Mucosa of gallbladder (tissue), 1 donor: ENCODE results near the gene SHBG. TPM values are rescaled to one million over a fixed set of nuclear protein-coding genes. Genes with fewer than 3 reads are reported as not detected.

Source experiments
- DNase-seq: peaks from one replicate; pipeline ENCODE4 v3.0.0-alpha.2; 2020; ENCODE audit warnings: low spot score
- total RNA-seq: library from RNA; stranded (reverse); gene quantifications from one replicate; pipeline ENCODE4 v1.2.1, GENCODE V29; 2021
- donor health status: DM: no; HTN: no; CAD: no.

Gene SHBG
- total RNA-seq, 1 donor from 2014 or later = 0.89 TPM

DNA sequence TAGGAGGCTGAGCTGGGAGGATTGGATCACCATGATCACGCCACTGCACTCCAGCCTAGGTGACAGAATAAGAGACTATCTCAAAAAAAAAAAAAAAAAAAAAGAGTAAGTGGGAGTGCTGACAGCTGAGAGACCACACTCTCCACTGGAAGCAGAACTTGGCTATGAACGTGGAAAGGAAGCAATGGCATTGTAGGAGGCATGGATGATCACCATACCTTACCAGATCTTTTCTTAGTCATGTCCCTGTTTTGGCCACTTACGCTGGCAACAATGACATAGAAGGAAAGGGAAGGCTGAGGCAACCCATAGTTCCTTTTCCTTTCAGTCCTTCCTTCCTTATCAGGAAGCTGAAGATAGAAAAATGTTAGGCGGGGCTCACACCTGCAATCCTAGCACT, 17.1 kb downstream of the SHBG start:
- DNase-seq = no peak

DNA sequence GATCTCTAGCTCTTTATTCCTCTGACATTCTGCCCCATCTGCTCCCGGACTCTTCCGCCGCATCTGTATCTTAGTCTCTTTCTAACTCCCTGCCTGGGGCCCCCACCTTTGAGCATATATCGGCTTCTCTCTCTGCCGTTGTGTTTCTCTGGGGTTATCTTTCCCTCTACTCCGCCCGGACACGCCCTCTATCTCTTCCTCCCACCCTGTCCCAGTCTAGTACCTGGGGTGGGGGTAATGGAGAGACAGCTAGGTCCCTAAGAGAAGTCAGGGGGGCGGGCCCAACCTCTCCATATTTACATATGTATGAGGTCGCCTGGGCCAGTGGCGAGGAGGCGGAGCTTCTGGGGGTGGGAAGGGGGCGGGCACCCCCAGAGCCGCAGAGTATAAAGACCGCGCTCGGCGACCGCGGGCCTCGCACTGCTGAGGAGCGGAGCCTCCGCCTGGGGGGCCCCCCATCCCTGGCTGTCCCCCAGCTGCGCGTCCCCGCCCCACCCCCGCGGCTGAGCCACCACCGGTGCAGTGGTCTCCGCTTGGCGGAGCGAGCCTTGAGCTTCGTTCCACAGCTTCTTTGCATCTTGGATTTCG, 20.7 kb downstream of the SHBG start, which contains the start of gene ATP1B2:
Gene ATP1B2, plus strand, starts transcription at position 418 of the 588 bp plus-strand sequence. CDS start 593 bp downstream, outside the sequence.
- peak; percentile 58 for DNase-seq

DNA sequence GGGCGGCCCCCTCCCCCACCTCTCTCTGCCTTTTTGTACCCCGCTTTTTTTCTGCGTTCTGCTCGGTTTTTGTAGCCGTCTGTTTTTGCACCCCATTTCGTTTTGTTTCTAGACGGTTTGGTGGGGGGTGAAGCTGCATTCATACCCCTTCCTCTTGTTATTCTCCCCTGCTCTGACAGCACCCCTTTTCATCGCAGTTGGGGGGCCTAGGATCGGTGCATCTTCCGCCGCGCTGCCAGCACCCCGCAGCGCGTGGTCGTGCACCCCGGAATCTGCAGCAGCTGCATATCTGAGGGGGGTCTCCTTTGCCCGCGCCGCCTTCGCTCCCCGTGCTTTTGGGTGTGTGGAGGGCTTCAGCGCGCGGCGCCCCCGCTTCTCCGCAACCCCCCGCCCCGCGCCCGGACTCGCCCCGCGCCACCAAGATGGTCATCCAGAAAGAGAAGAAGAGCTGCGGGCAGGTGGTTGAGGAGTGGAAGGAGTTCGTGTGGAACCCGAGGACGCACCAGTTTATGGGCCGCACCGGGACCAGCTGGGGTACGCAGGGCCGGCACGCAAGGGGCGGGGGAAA, 21.2 kb downstream of the SHBG start:
- DNase-seq = no peak

DNA sequence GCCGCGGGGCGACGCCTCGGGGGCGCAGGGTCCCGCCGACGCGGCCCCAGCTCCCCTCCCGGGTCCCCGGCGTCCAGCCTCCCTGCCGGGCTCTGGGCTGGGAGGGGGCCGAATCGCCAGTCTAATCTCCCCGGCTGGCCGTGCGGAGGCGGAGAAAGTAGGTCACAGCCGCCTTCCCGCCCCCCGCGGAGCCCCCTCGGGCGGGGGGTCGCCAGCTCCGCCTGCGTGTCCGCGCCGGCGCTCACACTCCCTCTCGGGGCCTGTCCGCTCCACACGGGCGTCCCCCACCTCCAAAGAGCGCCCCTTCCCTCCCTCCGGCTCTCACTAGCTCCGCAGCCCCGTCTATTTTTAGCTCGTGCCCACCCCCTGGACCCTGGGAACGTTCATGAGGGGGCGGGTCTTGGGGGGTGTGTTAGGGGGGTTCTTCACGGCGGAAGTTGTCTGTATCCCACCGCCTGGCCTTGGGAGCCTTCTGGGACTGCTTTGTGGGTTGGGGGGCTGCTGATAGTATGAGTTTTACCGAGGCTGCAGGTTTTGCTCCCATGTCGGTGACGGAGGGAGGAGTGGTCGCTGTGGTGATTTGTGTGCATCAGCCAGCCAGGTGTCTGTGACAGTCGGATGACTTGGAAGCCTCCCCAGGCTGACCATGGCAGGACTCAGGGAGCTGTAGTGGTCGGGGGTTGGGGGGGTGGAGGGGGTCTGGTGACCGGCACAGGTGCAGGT, 21.9 kb downstream of the SHBG start:
- no peak for DNase-seq

DNA sequence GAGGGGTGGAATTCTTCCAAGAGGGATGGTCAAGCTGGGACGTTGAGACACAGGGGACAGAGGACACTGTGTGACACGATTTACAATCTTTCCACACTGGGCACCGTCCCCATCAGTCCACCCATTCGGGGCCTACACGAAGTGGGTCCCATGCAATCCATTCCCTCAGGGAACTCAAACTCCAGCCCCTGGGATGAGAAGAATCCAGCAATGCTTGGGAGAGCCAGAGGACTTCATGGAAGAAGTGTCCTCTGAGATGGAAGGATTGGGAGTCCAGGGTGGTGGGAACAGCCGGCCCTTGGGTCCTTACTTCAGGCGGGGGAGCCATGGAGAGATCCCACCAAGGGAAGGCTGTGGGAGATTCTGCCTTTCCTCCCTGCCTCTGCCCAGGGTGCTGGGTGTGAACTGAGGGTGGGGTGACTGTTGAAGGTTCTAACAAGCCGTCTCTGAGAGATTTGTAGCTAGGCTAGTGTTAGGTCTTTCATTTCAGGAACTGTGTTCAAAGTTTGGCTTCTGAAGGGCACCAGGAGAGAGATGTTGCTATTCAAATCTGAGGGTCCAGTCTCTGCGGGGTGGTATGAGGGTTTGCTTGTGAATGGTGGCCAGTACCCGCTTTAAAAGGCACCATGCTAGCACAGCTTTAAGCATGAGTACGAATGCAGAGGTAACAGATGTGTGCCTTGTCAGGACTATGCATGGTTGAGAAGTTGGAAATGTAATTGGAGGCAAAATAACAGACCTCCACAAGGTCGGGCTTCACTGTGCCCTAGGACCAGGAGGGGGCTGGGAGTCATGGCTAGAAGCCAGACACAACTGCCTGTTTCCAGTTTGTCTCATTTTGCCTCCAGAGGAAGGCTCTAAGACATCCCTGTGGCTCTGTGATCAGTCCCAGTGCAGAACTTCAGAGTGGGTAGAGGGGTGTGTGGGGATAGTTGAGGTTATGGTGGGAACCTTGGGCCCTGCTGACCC, 22.7 kb downstream of the SHBG start:
- DNase-seq = no peak

DNA sequence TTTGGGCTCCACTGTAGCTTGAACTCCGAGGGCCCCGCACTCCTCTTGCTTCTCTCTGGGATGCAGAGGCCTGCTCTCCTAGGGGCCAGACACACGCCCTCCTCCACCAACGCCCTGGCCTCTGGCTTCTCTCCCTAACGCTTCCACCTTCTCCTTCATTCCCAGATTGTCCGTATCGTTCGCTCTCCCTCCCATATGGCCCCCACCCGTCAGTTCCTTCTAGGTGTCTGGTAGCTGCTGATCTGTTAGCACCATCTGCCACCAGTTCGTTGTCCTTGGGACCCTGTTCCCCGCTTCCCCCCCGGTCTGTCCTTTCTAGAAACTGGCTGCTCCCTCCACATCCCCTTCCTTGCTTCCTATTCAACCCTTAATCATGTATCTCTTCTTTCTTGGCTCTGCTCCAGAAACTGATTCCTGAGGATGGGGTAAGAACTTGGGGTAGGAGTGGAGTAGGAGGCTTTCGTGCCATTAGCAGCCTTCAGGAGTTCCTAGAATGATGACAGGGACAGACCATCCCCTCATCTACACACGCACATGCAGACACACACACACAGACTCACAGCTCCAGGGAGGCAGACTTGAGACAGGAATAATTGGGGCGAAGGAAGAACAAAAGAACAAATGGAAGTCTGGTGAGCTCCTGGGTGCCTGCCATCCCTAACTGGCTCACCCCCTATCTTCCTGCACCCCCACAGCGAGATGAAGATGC, 25.1 kb downstream of the SHBG start:
- DNase-seq = no peak

DNA sequence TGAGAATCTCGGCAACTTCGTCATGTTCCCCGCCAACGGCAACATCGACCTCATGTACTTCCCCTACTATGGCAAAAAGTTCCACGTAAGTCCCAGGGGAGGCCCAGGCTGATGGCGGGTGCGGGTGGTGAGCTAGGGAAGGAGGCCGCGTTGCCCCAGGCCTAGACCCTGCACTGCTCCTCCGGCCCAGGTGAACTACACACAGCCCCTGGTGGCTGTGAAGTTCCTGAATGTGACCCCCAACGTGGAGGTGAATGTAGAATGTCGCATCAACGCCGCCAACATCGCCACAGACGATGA, 25.6 kb downstream of the SHBG start:
- DNase-seq = no peak

DNA sequence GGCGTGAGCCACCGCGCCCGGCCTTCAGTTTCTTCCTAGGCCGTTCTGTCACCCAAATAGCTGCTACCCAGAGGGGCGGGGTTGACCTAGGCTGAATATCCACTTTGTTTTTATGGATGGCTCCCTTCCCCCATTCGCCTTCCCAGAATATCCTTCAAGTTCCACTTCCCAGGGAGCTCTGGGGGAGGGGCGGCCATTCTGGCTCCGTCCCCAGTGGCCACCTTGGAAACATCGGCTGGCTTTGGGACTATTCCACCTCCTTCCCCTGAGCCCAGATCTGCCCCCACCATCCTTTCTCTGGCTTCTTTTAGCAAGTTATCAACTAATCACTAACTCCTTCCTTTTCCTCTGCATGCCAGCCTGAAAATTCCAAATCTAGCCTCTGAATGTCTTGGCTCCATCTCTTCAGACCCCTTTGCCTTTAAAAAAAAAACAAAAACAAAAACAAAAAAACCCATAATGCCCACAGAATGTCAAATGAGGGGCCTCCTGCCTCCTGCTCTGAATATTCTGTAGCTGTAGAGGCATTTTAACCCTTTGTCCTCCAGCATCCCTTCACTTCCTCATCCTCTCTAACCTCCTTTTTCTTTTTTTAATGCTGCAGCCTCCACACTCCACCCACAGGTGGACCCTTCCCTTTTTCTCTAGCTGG, 27.1 kb downstream of the SHBG start:
- peak; percentile 19 for DNase-seq

DNA sequence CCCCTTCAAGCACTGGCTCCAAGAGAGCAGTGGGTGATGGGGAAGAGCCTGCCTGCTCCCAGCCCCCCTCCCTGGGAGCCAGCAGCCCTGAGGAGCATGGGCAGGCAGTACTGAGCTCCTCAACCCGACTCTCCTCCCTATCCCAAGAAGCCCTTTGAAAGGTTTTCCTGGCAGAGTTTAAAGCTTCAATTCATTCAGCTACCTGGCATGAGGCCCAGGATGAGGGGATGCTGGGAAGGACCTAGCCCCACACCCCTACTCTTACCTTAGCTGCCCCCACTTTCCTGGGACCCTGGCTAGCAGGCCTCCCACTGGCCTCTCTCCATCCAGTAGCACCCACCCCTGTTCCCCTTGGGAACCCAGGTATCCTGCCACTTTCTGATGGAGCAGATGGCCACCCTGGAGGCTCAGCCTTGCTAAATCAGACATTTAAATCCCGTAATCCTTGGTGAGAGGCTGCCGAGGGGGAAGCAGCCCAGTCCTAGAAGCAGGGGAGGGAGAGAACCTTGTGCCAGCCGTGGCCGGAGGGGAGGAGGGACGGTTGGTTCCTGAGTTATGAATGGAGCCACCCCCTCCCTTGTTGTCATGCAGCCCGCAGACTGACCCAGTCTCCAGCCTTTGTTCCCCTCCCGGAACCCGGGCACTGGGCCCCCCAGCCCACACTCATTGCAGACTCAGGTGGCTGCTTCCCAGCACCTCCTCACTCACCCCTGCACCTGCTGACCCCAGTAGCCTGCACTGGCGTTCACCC, 37.9 kb downstream of the SHBG start:
- no peak for DNase-seq

DNA sequence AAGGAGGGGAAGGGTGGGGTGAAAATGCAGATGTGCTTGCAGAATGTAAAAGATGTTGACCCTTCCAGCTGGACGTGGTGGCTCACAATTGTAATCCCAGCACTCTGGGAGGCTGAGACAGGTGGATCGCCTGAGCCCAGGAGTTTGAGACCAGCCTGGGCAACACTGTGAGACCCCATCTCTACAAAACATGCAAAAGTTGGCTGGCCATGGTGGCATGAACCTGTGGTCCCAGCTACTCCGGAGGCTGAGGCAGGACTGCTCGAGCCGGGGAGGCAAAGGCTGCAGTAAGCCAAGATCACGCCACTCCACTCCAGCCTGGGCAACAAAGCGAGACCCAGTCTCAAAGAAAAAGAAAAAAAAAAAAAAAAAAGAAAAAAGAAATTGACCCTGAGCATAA, 38.5 kb downstream of the SHBG start:
- no peak for DNase-seq

DNA sequence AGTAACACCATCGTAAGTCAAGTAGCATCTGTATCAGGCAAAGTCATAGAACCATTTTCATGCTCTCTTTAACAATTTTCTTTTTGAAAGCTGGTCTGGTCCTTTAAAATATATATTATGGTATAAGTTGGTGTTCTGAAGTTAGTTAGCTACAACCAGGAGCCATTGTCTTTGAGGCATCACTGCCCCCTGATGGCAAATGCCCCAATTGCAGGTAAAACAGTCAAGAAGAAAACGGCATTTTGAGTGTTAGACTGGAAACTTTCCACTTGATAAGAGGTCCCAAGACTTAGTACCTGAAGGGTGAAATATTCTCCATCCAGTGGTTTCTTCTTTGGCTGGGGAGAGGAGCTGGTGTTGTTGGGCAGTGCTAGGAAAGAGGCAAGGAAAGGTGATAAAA, 43.3 kb downstream of the SHBG start:
- DNase-seq = no peak

DNA sequence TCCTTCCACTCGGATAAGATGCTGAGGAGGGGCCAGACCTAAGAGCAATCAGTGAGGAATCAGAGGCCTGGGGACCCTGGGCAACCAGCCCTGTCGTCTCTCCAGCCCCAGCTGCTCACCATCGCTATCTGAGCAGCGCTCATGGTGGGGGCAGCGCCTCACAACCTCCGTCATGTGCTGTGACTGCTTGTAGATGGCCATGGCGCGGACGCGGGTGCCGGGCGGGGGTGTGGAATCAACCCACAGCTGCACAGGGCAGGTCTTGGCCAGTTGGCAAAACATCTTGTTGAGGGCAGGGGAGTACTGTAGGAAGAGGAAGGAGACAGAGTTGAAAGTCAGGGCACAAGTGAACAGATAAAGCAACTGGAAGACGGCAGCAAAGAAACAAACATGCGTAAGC, 45.0 kb downstream of the SHBG start:
- DNase-seq = no peak

DNA sequence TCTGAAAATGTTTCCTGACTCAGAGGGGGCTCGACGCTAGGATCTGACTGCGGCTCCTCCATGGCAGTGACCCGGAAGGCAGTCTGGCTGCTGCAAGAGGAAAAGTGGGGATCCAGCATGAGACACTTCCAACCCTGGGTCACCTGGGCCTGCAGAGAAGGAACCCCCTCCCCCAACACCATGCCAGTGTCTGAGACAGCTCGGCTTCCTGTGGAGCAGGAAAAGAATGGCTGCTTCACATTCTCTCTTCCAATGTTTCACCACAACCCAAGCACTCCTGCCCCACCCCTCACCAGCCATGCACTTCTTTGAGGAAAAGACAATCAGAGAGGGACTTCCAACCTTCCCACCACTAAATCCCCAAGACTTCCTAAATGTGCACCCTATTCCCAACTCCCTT, 46.6 kb downstream of the SHBG start:
- no peak for DNase-seq

DNA sequence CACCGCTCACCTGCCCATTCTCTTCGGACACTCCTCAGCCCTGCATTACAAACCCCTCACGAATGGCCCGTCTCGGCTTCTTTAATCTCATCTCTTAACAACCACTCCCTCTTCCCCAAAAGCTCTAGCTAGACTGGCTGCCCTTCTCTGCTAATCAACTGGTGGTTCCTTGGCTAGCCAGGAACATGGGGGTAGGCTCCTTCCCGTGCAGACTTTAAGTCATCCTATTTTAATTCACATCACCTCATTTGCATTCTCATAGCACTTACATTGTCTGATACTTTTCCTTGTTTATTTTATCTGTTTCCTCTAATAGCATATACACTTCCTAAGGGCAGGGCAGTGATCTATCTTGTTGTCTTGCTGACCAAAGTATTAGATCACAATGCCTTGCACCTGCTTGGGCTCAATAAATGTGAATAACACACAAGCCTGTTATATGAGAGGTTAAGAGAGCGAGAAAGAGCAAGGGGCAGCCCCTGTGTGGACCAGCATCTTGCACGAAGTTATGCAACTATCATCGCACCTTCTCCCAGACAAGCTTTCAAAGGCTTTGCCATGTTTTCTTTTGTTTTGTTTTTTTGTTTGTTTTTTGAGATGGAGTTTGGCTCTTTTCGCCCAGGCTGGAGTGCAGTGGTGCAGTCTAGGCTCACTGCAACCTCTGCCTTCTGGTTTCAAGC, 47.6 kb downstream of the SHBG start:
- no peak for DNase-seq

Other genes starting within 250 kb of the SHBG start
- gene TNK1, start 249.0 kb upstream of the SHBG start, total RNA-seq = 11.7 TPM
- gene PLSCR3, start 235.6 kb upstream of the SHBG start, total RNA-seq = 39.7 TPM
- gene TMEM256, start 226.0 kb upstream of the SHBG start, total RNA-seq = 67.5 TPM
- 35.2 TPM for gene NLGN2, start 222.3 kb upstream of the SHBG start, total RNA-seq
- not detected for gene SPEM1, start 209.8 kb upstream of the SHBG start, total RNA-seq
- gene SPEM2, start 204.5 kb upstream of the SHBG start, total RNA-seq = not detected
- not detected for gene SPEM3, start 201.3 kb upstream of the SHBG start, total RNA-seq
- gene TMEM102, start 194.7 kb upstream of the SHBG start, total RNA-seq = 14.3 TPM
- 2.7 TPM for gene FGF11, start 190.6 kb upstream of the SHBG start, total RNA-seq
- 10.0 TPM for gene CHRNB1, start 185.1 kb upstream of the SHBG start, total RNA-seq
- 82.8 TPM for gene ZBTB4, start 150.5 kb upstream of the SHBG start, total RNA-seq
- gene SLC35G6, start 148.7 kb upstream of the SHBG start, total RNA-seq = not detected
- 133 TPM for gene POLR2A, start 145.8 kb upstream of the SHBG start, total RNA-seq
- 81.5 TPM for gene TNFSF12, start 81.1 kb upstream of the SHBG start, total RNA-seq
- 120 TPM for gene TNFSF13, start 71.4 kb upstream of the SHBG start, total RNA-seq
- 46.6 TPM for gene SENP3, start 68.2 kb upstream of the SHBG start, total RNA-seq
- 75.3 TPM for gene CD68, start 50.5 kb upstream of the SHBG start, total RNA-seq
- gene MPDU1, start 46.3 kb upstream of the SHBG start, total RNA-seq = 76.4 TPM
- gene SOX15, start 40.0 kb upstream of the SHBG start, total RNA-seq = 3.1 TPM
- 39.3 TPM for gene FXR2, start 15.2 kb upstream of the SHBG start, total RNA-seq
- gene SAT2, start 2.3 kb upstream of the SHBG start, total RNA-seq = 120 TPM
- 7.7 TPM for gene ATP1B2, start 20.8 kb downstream of the SHBG start, total RNA-seq
- gene TP53, start 57.4 kb downstream of the SHBG start, total RNA-seq = 48.7 TPM
- 9.0 TPM for gene WRAP53, start 58.3 kb downstream of the SHBG start, total RNA-seq
- 1.6 TPM for gene EFNB3, start 75.1 kb downstream of the SHBG start, total RNA-seq
- gene DNAH2, start 87.6 kb downstream of the SHBG start, total RNA-seq = 0.95 TPM
- 52.5 TPM for gene KDM6B, start 204.1 kb downstream of the SHBG start, total RNA-seq
- 5.8 TPM for gene TMEM88, start 224.9 kb downstream of the SHBG start, total RNA-seq
- gene NAA38, start 227.4 kb downstream of the SHBG start, total RNA-seq = 79.0 TPM
- gene CYB5D1, start 227.9 kb downstream of the SHBG start, total RNA-seq = 21.9 TPM